H1 (cell line): ENCODE results near the gene TTC36. TPM values are rescaled to one million over a fixed set of nuclear protein-coding genes. Genes with fewer than 3 reads are reported as not detected.

Experiments used
- ASH2L ChIP-seq: fragments of 200-600, 300-600 bp; sonication (generic); IDR thresholded peaks from one replicate; pipeline ENCODE4 v1.7.1; 2017; ENCODE audit warnings: low read length
- BCL11A ChIP-seq, 2 experiments: IDR thresholded peaks; one replicate each; pipeline ENCODE4 v1.6.1; 2011; ENCODE audit warnings: low read depth in 2 of 2, low read length in 2 of 2, mild to moderate bottlenecking in 2 of 2
- CBX5 ChIP-seq: fragments of 300-800, 300-1000 bp; sonication (generic); IDR thresholded peaks from 2 replicates; pipeline ENCODE4 v1.7.1; 2016; ENCODE audit warnings: antibody characterized with exemption, low read length, low read depth
- CEBPB ChIP-seq: IDR thresholded peaks from 2 replicates; pipeline ENCODE4 v1.6.1; 2012; ENCODE audit warnings: low read depth, low read length
- CHD1 ChIP-seq: IDR thresholded peaks from 2 replicates; pipeline ENCODE4 v1.6.1; 2012; ENCODE audit warnings: low read depth, low read length, improper control_type of control experiment
- EGR1 ChIP-seq: IDR thresholded peaks from 2 replicates; pipeline ENCODE4 v1.6.1; 2011; ENCODE audit warnings: low read depth, low read length, borderline replicate concordance
- EP300 ChIP-seq, 2 experiments: IDR thresholded peaks; 1 replicate in 1 of 2; 2 replicates in 1 of 2; pipeline ENCODE4 v1.6.1; 2011 to 2012; ENCODE audit warnings: low read depth in 2 of 2, low read length in 2 of 2, mild to moderate bottlenecking in 2 of 2, borderline replicate concordance in 1 of 2, inconsistent platforms in 1 of 2, moderate library complexity in 1 of 2
- EZH2 ChIP-seq: fragments of 200-600 bp; sonication (generic); IDR thresholded peaks from 2 replicates; pipeline ENCODE4 v1.7.1; 2012; ENCODE audit warnings: low read depth, mild to moderate bottlenecking, moderate library complexity, low read length, inconsistent platforms; ENCODE audit not compliant: severe bottlenecking
- GTF2F1 ChIP-seq: IDR thresholded peaks from 2 replicates; pipeline ENCODE4 v1.6.1; 2012; ENCODE audit warnings: low read depth, low read length, improper control_type of control experiment, borderline replicate concordance
- KDM5A ChIP-seq: fragments of 200-600 bp; IDR thresholded peaks from 2 replicates; pipeline ENCODE4 v1.7.1; 2012; ENCODE audit warnings: mild to moderate bottlenecking, low read length, inconsistent platforms, mixed read lengths
- NRF1 ChIP-seq: IDR thresholded peaks from 2 replicates; pipeline ENCODE4 v1.6.1; 2011; ENCODE audit warnings: mild to moderate bottlenecking, low read depth, low read length, improper control_type of control experiment
- PHF8 ChIP-seq: fragments of 200-600 bp; sonication (generic); conservative IDR thresholded peaks from 2 replicates; pipeline ENCODE4 v1.7.1; 2012; ENCODE audit warnings: low read depth, mild to moderate bottlenecking, inconsistent platforms, low read length, moderate library complexity
- POLR2A ChIP-seq, 2 experiments: IDR thresholded peaks; 1 replicate in 1 of 2; 2 replicates in 1 of 2; pipeline ENCODE4 v1.6.1; 2011; ENCODE audit warnings: low read depth in 2 of 2, low read length in 2 of 2, mild to moderate bottlenecking in 2 of 2; ENCODE audit errors: control extremely low read depth in 1 of 2
- RFX5 ChIP-seq: IDR thresholded peaks from 2 replicates; pipeline ENCODE4 v1.6.1; 2011; ENCODE audit warnings: low read depth, low read length, improper control_type of control experiment, borderline replicate concordance
- SIX5 ChIP-seq: IDR thresholded peaks from 2 replicates; pipeline ENCODE4 v1.6.1; 2011; ENCODE audit warnings: mild to moderate bottlenecking, low read depth, low read length
- SP4 ChIP-seq: IDR thresholded peaks from 2 replicates; pipeline ENCODE4 v1.6.1; 2012; ENCODE audit warnings: low read length, inconsistent platforms
- SRF ChIP-seq: IDR thresholded peaks from 2 replicates; pipeline ENCODE4 v1.6.1; 2011; ENCODE audit warnings: mild to moderate bottlenecking, low read depth, low read length, moderate library complexity
- TAF7 ChIP-seq: optimal IDR thresholded peaks from 2 replicates; pipeline ENCODE3; 2011; ENCODE audit warnings: low read depth, mild to moderate bottlenecking, inconsistent platforms, low read length, moderate library complexity, borderline replicate concordance
- TBP ChIP-seq: IDR thresholded peaks from 2 replicates; pipeline ENCODE4 v1.6.1; 2011; ENCODE audit warnings: low read depth, low read length, improper control_type of control experiment
- ZNF274 ChIP-seq: IDR thresholded peaks from 2 replicates; pipeline ENCODE4 v1.7.0; 2012; ENCODE audit warnings: low read length, borderline replicate concordance; ENCODE audit errors: extremely low read depth
- polyA plus RNA-seq, 7 experiments: library from polyadenylated mRNA; depleted of rRNA in 3 of 7; stranded (reverse) in 5 of 7; unstranded in 2 of 7; fragments of >200 nt in 5 of 7; fragments of 200-250 nt in 2 of 7; gene quantifications; 1 replicate in 5 of 7; 2 replicates in 1 of 7; 4 replicates in 1 of 7; pipeline versions ENCODE4 v1.2.1 to v1.2.3, GENCODE V29; 2011 to 2013; ENCODE audit warnings: missing spikeins in 2 of 7, mixed read lengths in 2 of 7
- total RNA-seq: library from RNA; stranded (reverse); fragmentation: NEBNext Ultra II Directional; extraction: Animal tissue kit (Norgen Biotek cat#: 25700); gene quantifications from 2 replicates; pipeline ENCODE4 v1.2.1, GENCODE V29; 2021
- TF ChIP-seq, protein P1 (sequence below): IDR thresholded peaks from 2 replicates; pipeline ENCODE4 v1.6.1; 2011; ENCODE audit warnings: low read depth, mild to moderate bottlenecking, low read length; ENCODE audit not compliant: insufficient read depth
- TF ChIP-seq, protein P2 (sequence below), 3 experiments: IDR thresholded peaks; 1 replicate in 2 of 3; 2 replicates in 1 of 3; pipeline versions ENCODE4 v1.5.1 to v1.6.1; 2011; ENCODE audit warnings: low read length in 3 of 3, mild to moderate bottlenecking in 3 of 3, inconsistent platforms in 2 of 3, low read depth in 1 of 3, moderate library complexity in 1 of 3; ENCODE audit not compliant: insufficient read depth in 1 of 3; ENCODE audit errors: control extremely low read depth in 1 of 3

Gene TTC36
- total and polyA plus RNA-seq, 2 of the 8 experiments (the other 6 are each of a cell fraction or from before 2014, with no cell fraction given) = not detected

DNA sequence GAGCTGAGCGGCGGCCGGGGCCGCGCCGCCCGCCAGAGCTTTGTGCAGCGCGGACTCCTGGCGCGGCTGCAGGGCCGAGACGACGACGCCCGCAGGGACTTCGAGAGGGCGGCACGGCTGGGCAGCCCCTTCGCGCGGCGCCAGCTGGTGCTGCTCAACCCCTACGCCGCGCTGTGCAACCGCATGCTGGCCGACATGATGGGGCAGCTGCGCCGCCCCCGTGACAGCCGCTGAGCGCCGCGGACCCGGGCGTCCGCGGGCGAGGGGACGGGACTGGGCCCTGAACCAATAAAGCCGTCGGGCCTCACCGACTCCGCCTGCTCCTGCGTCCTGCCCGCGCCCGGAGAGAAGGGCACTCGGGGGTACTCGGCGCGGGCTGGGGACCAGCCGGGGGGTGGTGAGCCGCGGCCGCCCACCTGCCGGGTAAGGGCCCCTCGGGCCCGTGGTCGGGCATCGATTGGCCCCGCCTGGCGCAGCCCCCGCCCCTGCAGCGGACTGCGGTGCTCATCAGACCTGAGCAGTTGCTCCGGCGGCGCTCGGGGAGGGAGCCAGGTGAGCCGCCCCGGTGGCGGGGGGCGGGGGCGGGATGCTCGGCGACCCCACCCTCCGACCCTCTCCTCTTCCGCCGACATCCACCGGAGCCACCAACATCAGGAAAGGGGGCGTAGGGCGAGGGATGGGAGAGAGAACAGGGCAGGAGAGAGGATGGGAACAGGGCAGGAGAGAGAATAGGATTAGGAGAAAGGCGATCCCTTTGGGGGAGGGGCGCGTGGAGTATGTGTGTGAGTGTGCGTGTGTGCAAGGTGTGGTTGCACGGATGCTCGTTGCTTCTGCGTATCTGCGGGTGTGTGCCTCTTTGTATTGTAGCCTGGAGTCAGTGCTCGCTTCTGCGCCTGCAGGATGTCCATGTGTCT is 3.7 kb downstream of the TTC36 start, which contains the start of gene TMEM25 (continued):
- TF ChIP-seq, protein P1, sequence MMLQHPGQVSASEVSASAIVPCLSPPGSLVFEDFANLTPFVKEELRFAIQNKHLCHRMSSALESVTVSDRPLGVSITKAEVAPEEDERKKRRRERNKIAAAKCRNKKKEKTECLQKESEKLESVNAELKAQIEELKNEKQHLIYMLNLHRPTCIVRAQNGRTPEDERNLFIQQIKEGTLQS = no peak
- TF ChIP-seq TBP (no peak), SP4 (no peak), CBX5 (no peak), SRF (peak; percentile 92), ZNF274 (no peak), POLR2A (IDR thresholded peaks at IDR 0.05; ENCODE audit: control extremely low read depth in 1 of 2, low read depth in 2 of 2, low read length in 2 of 2) (no peak; a peak in 1 of 3 replicates), PHF8 (peak; percentile 91), EGR1 (peak; percentile 85), CEBPB (no peak), EZH2 (no peak), GTF2F1 (no peak), EP300 (IDR thresholded peaks at IDR 0.05; ENCODE audit: borderline replicate concordance in 1 of 2, low read depth in 2 of 2, low read length in 2 of 2) (no peak), KDM5A (peak; percentile 58; the same call in 1 of the 2 replicates), RFX5 (no peak), TAF7 (peak; percentile 49), BCL11A (IDR thresholded peaks at IDR 0.05; ENCODE audit: low read depth in 2 of 2, low read length in 2 of 2) (no peak), CHD1 (no peak), SIX5 (no peak), NRF1 (no peak), ASH2L (peak; percentile 96)
- TF ChIP-seq, protein P2, sequence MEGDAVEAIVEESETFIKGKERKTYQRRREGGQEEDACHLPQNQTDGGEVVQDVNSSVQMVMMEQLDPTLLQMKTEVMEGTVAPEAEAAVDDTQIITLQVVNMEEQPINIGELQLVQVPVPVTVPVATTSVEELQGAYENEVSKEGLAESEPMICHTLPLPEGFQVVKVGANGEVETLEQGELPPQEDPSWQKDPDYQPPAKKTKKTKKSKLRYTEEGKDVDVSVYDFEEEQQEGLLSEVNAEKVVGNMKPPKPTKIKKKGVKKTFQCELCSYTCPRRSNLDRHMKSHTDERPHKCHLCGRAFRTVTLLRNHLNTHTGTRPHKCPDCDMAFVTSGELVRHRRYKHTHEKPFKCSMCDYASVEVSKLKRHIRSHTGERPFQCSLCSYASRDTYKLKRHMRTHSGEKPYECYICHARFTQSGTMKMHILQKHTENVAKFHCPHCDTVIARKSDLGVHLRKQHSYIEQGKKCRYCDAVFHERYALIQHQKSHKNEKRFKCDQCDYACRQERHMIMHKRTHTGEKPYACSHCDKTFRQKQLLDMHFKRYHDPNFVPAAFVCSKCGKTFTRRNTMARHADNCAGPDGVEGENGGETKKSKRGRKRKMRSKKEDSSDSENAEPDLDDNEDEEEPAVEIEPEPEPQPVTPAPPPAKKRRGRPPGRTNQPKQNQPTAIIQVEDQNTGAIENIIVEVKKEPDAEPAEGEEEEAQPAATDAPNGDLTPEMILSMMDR (IDR thresholded peaks at IDR 0.05; ENCODE audit: control extremely low read depth in 1 of 3, insufficient read depth in 1 of 3, low read depth in 1 of 3, low read length in 3 of 3) = no peak
